Measurements from ENCODE around the gene LRRTM3. TPM values are rescaled to one million over a fixed set of nuclear protein-coding genes. Genes with fewer than 3 reads are reported as not detected.

LRRTM3 gene
- total and polyA plus RNA-seq, 2 experiments from 2014 or later = 0.21 to 0.37 TPM

DNA sequence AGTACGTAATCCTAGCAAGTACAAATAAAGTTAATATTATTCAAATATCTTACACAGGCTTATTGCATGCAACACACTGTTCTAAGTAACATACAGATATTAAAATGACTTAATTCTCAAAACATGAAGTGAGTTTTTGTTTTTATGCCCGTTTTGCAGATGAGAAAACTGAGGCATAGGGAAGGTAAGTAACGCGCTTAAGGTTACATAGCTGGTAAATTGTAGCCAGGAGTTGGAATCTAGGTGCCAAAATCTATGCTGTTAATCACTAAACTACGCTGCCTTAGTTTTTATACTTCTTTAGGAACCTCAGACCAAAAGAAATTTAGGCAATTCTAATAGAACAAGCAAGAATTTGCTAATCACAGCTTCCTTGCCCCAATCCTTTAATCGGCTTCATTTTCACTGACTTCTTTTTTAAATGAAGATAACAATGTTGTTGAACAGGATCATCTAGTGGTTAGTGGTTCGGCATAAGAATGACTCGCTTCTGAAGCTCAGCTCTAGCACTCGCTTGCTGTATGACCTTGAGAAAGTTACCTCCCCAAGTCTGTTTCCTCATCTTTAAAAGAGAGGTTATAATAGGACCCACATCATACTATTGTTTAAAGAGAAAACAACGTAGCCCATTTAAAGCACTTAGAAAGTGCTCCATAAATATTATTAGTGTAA is 1.0 kb upstream of the LRRTM3 start:
- H3K4me3 Mint-ChIP-seq = peak overlapping the region; percentile 74
- no peak for TF ChIP-seq POLR2AphosphoS5 (IDR thresholded peaks at IDR 0.05; ENCODE audit: low read depth)
- TF ChIP-seq CREB1 (CRISPR knock-in tag; IDR thresholded peaks at IDR 0.05; ENCODE audit: low read depth) = no peak
- TF ChIP-seq ZNF462 (CRISPR knock-in tag; IDR thresholded peaks at IDR 0.05) = no peak
- TF ChIP-seq, protein P1, sequence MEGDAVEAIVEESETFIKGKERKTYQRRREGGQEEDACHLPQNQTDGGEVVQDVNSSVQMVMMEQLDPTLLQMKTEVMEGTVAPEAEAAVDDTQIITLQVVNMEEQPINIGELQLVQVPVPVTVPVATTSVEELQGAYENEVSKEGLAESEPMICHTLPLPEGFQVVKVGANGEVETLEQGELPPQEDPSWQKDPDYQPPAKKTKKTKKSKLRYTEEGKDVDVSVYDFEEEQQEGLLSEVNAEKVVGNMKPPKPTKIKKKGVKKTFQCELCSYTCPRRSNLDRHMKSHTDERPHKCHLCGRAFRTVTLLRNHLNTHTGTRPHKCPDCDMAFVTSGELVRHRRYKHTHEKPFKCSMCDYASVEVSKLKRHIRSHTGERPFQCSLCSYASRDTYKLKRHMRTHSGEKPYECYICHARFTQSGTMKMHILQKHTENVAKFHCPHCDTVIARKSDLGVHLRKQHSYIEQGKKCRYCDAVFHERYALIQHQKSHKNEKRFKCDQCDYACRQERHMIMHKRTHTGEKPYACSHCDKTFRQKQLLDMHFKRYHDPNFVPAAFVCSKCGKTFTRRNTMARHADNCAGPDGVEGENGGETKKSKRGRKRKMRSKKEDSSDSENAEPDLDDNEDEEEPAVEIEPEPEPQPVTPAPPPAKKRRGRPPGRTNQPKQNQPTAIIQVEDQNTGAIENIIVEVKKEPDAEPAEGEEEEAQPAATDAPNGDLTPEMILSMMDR (conservative IDR thresholded peaks at IDR 0.05; ENCODE audit: low read depth in 2 of 2) = no peak
- TF ChIP-seq NANOG (IDR thresholded peaks at IDR 0.05; ENCODE audit: borderline replicate concordance) = no peak
- TF ChIP-seq, protein P2, sequence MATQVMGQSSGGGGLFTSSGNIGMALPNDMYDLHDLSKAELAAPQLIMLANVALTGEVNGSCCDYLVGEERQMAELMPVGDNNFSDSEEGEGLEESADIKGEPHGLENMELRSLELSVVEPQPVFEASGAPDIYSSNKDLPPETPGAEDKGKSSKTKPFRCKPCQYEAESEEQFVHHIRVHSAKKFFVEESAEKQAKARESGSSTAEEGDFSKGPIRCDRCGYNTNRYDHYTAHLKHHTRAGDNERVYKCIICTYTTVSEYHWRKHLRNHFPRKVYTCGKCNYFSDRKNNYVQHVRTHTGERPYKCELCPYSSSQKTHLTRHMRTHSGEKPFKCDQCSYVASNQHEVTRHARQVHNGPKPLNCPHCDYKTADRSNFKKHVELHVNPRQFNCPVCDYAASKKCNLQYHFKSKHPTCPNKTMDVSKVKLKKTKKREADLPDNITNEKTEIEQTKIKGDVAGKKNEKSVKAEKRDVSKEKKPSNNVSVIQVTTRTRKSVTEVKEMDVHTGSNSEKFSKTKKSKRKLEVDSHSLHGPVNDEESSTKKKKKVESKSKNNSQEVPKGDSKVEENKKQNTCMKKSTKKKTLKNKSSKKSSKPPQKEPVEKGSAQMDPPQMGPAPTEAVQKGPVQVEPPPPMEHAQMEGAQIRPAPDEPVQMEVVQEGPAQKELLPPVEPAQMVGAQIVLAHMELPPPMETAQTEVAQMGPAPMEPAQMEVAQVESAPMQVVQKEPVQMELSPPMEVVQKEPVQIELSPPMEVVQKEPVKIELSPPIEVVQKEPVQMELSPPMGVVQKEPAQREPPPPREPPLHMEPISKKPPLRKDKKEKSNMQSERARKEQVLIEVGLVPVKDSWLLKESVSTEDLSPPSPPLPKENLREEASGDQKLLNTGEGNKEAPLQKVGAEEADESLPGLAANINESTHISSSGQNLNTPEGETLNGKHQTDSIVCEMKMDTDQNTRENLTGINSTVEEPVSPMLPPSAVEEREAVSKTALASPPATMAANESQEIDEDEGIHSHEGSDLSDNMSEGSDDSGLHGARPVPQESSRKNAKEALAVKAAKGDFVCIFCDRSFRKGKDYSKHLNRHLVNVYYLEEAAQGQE (IDR thresholded peaks at IDR 0.05; ENCODE audit: unreplicated experiment) = no peak
- no peak for TF ChIP-seq EZH2phosphoT487 (IDR thresholded peaks at IDR 0.05; ENCODE audit: unreplicated experiment)
- TF ChIP-seq ETS1 (IDR thresholded peaks at IDR 0.05) = no peak
- no peak for TF ChIP-seq ZNF114 (CRISPR knock-in tag; IDR thresholded peaks at IDR 0.05)
- TF ChIP-seq STAT1 (IDR thresholded peaks at IDR 0.05; ENCODE audit: unreplicated experiment) = no peak
- TF ChIP-seq JUNB (IDR thresholded peaks at IDR 0.05; ENCODE audit: unreplicated experiment) = no peak
- TF ChIP-seq ZNF331 (CRISPR knock-in tag; IDR thresholded peaks at IDR 0.05; ENCODE audit: low read depth) = no peak
- TF ChIP-seq EZH2 (IDR thresholded peaks at IDR 0.05; ENCODE audit: low read depth, unreplicated experiment) = no peak
- H3K4me1 ChIP-seq (ENCODE audit: insufficient read depth) = peaks cover 31% of the 10 kb centered on the region
- H3K4me3 ChIP-seq = peak overlapping the region; percentile 35
- H3K4me1 Mint-ChIP-seq = peaks cover 43% of the 10 kb centered on the region
- H3K4me2 ChIP-seq = peak overlapping the region; percentile 69
- H4K20me1 ChIP-seq (replicated peaks; ENCODE audit: insufficient read depth) = no peaks in the 10 kb centered on the region
- H3K27ac ChIP-seq (ENCODE audit: low read depth) = peak overlapping the region; percentile 45; the same call in 1 of the 2 replicates
- H3K9me2 ChIP-seq (ENCODE audit: insufficient read depth) = no peaks in the 10 kb centered on the region
- peaks cover 8% of the 10 kb centered on the region; the same call in 1 of the 3 replicates for H3K36me3 Mint-ChIP-seq (ENCODE audit: low read depth)
- no peaks in the 10 kb centered on the region for H3F3A ChIP-seq (replicated peaks; ENCODE audit: low read depth)
- H3K9me3 Mint-ChIP-seq = peaks cover 4% of the 10 kb centered on the region; the same call in 2 of the 3 replicates
- peak; percentile 60 for DNase-seq (ENCODE audit: low spot score)
- H3K79me2 ChIP-seq (replicated peaks; ENCODE audit: insufficient read depth) = no peaks in the 10 kb centered on the region
- H3K27ac Mint-ChIP-seq = peak overlapping the region; percentile 46; the same call in 1 of the 2 replicates
- H3K27me3 ChIP-seq (ENCODE audit: insufficient read depth) = peaks cover 35% of the 10 kb centered on the region
- H3K36me3 ChIP-seq (ENCODE audit: insufficient read depth) = no peaks in the 10 kb centered on the region
- H3K27me3 Mint-ChIP-seq (ENCODE audit: insufficient read depth, low read depth, poor library complexity) = peaks cover 21% of the 10 kb centered on the region
- peak; percentile 19 for ATAC-seq
- H2AFZ ChIP-seq = no peak overlapping the region
